Testis (tissue), 3 donors: ENCODE data around the gene RASD1. TPM values are rescaled to one million over a fixed set of nuclear protein-coding genes. Genes with fewer than 3 reads are reported as not detected.
"Not testable (repeated sequence)": the region's sequence is repeated elsewhere in the genome, so short reads cannot be mapped to it uniquely, and the experiment has no call there.

Experiments used
- DNase-seq: peaks from one replicate; pipeline ENCODE4 v3.0.0-alpha.2; 2019
- H3K27ac ChIP-seq, 2 donors: fragments of 200-600 bp; sonication (generic); one replicate each; pipeline ENCODE4 v1.5.1; 2019
- H3K27me3 ChIP-seq: fragments of 200-600 bp; sonication (generic); one replicate; pipeline ENCODE4 v1.5.1; 2019
- H3K36me3 ChIP-seq: fragments of 200-600 bp; sonication (generic); one replicate; pipeline ENCODE4 v1.5.1; 2017; ENCODE audit warnings: low read depth; ENCODE audit errors: missing control alignments
- H3K4me1 ChIP-seq: fragments of 200-600 bp; sonication (generic); one replicate; pipeline ENCODE4 v1.5.1; 2019
- H3K4me3 ChIP-seq, 2 donors: fragments of 200-600 bp; sonication (generic); one replicate each; pipeline ENCODE4 v1.5.1; 2017 to 2019
- H3K9me3 ChIP-seq: fragments of 200-600 bp; sonication (generic); one replicate; pipeline ENCODE4 v1.5.1; 2017
- POLR2A ChIP-seq: fragments of 450-650 bp; IDR thresholded peaks from one replicate; pipeline ENCODE4 v1.6.1; 2017; ENCODE audit warnings: antibody characterized with exemption, mild to moderate bottlenecking, moderate library complexity
- WGBS, 2 donors: methylation state at CpG; one replicate each; pipeline ENCODE4 v1.1.5; 2018; 5-methylcytosine and 5-hydroxymethylcytosine counted together
- intact Hi-C: fragments of 100-400 bp; cut with DNase I; formaldehyde crosslinking; loops from one replicate; pipeline ENCODE4 v1.15.1; 2023; ENCODE audit warnings: low total_unique reads
- polyA plus RNA-seq: library from polyadenylated mRNA; stranded (reverse); fragments of 350-450 nt; fragmentation: Illumina TruSeq; extraction: RNeasy Lipid Tissue Mini Kit (QIAGEN cat#74804); gene quantifications from one replicate; pipeline ENCODE4 v1.2.3, GENCODE V29; 2014; ENCODE audit warnings: low read depth, low replicate concordance; ENCODE audit not compliant: insufficient read depth
- total RNA-seq, 2 donors: library from RNA; depleted of rRNA; stranded (reverse); fragments of >200 nt; gene quantifications; one replicate each; pipeline ENCODE4 v1.2.3, GENCODE V29; 2016
- TF ChIP-seq, protein P1 (sequence below), 3 experiments: fragments of 450-650 bp in 2 of 3; fragments of 200-600 bp in 1 of 3; sonication (generic) in 1 of 3; IDR thresholded peaks; one replicate each; pipeline ENCODE4 v1.5.1; 2016 to 2019; ENCODE audit warnings: antibody characterized with exemption in 3 of 3, mild to moderate bottlenecking in 2 of 3, moderate library complexity in 1 of 3

RASD1 gene
- total and polyA plus RNA-seq, 3 donors from 2014 or later: 50.1 to 129 (median 99.7) TPM

DNA sequence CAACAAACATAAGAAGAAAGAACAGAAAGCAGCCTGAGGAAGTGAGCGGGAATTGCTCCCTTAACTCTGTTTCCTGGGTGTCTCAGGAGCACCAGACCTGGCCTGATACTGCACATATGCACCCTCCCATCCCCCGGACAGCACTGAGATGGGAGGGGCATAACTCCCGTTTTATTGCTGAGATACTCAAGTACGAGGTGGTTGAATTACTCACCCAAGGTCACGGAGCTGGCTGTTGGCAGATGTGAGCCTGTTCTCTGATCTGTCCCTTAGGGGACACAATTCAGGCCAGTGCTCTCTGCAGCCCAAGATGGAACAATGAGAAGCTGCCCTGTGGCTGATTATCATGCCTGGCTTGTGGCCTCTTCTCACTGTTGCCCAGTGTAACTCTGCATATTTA, 28.5 kb downstream of the RASD1 start:
- no peaks in the 10 kb centered on the region for H3K27me3 ChIP-seq
- no peak for TF ChIP-seq POLR2A
- TF ChIP-seq, protein P1, sequence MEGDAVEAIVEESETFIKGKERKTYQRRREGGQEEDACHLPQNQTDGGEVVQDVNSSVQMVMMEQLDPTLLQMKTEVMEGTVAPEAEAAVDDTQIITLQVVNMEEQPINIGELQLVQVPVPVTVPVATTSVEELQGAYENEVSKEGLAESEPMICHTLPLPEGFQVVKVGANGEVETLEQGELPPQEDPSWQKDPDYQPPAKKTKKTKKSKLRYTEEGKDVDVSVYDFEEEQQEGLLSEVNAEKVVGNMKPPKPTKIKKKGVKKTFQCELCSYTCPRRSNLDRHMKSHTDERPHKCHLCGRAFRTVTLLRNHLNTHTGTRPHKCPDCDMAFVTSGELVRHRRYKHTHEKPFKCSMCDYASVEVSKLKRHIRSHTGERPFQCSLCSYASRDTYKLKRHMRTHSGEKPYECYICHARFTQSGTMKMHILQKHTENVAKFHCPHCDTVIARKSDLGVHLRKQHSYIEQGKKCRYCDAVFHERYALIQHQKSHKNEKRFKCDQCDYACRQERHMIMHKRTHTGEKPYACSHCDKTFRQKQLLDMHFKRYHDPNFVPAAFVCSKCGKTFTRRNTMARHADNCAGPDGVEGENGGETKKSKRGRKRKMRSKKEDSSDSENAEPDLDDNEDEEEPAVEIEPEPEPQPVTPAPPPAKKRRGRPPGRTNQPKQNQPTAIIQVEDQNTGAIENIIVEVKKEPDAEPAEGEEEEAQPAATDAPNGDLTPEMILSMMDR (IDR thresholded peaks at IDR 0.05): no peak
- no peaks in the 10 kb centered on the region for H3K36me3 ChIP-seq
- DNase-seq: peak; percentile 36
- intact Hi-C loops: no loop called here
- WGBS, 2 donors: 34 to 62% methylated on average over 2 to 5 of the region's 5 CpGs
- no peaks in the 10 kb centered on the region for H3K9me3 ChIP-seq
- H3K4me1 ChIP-seq: peaks cover 3% of the 10 kb centered on the region
- H3K27ac ChIP-seq: no peak overlapping the region
- H3K4me3 ChIP-seq: no peak overlapping the region

- TF ChIP-seq, protein P1 (IDR thresholded peaks at IDR 0.05): no peak
- TF ChIP-seq POLR2A: no peak
- H3K9me3 ChIP-seq: no peaks in the 10 kb centered on the region
- no peaks in the 10 kb centered on the region for H3K27me3 ChIP-seq
- no peak for DNase-seq
- H3K27ac ChIP-seq: no peak overlapping the region
- H3K36me3 ChIP-seq: no peaks in the 10 kb centered on the region
- WGBS, 2 donors: 88 to 93% methylated on average over 5 of the region's 5 CpGs
- intact Hi-C loops: no loop called here
- no peak overlapping the region for H3K4me3 ChIP-seq
- peaks cover 3% of the 10 kb centered on the region for H3K4me1 ChIP-seq
Measured at GRCh38 chr17:17467016-17467415, 29.2 kb downstream of the RASD1 start.

DNA sequence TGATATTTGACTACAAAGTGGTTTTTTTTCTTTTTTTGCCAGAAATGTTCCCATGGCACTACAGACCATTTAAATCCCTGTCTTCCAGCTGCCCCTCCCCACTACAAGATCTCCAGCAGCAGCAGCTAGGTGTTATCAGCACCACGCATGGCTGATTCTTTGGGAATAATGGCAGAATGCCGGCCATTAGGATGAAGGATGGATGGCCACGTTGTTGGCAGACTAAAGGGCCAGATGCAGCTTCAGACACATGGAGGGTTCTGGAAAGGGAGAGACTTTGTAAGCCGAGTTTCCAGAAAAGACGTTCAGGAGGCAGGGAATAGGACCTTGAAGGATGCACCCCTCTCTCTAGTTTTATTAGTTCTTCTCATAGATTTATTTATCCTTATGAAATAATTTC, 29.7 kb downstream of the RASD1 start:
- Histone ChIP-seq H3K27me3 (no peaks in the 10 kb centered on the region), H3K4me3 (no peak overlapping the region), H3K9me3 (no peaks in the 10 kb centered on the region), H3K36me3 (no peaks in the 10 kb centered on the region), H3K27ac (no peak overlapping the region), H3K4me1 (peaks cover 3% of the 10 kb centered on the region)
- no peak for TF ChIP-seq POLR2A
- TF ChIP-seq, protein P1 (IDR thresholded peaks at IDR 0.05): no peak
- 64 to 70% methylated on average over 5 of the region's 5 CpGs for WGBS, 2 donors
- intact Hi-C loops: no loop called here
- no peak for DNase-seq

DNA sequence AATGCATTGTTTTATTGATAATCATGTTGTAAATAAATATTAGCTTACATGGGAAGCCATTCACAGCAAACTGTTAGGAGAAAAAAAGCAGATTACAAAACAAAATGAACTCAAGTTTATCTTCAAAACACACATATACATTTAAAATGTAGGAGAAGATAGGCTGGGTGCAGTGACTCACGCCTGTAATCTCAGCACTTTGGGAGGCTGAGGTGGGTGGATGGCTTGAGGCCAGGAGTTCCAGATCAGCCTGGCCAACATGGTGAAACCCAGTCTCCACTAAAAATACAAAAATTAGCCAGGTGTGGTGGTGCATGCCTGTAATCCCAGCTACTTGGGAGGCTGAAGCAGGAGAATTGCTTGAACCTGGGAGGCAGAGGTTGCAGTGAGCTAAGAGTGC, 30.3 kb downstream of the RASD1 start:
- DNase-seq, H3K4me3 ChIP-seq, H3K27me3 ChIP-seq, intact Hi-C loops, H3K9me3 ChIP-seq, H3K27ac ChIP-seq, H3K4me1 ChIP-seq, H3K36me3 ChIP-seq: not testable (repeated sequence)
- WGBS, 2 donors: 73 to 86% methylated on average over 1 of the region's 1 CpG

GRCh38 chr17:17463821-17464220, 32.4 kb downstream of the RASD1 start:
- no peak overlapping the region for H3K4me3 ChIP-seq
- no peaks in the 10 kb centered on the region for H3K36me3 ChIP-seq
- intact Hi-C loops: no loop called here
- H3K4me1 ChIP-seq: peaks cover 3% of the 10 kb centered on the region
- H3K9me3 ChIP-seq: no peaks in the 10 kb centered on the region
- WGBS, 2 donors: 83 to 89% methylated on average over 6 of the region's 6 CpGs
- H3K27ac ChIP-seq: no peak overlapping the region
- no peaks in the 10 kb centered on the region for H3K27me3 ChIP-seq
- DNase-seq: no peak
- TF ChIP-seq, protein P1 (IDR thresholded peaks at IDR 0.05): no peak
- TF ChIP-seq POLR2A: no peak
